Dermis microvascular lymphatic vessel endothelial cell (primary cell): Measurements from ENCODE around the gene ADAMTS6. TPM values are rescaled to one million over a fixed set of nuclear protein-coding genes. Genes with fewer than 3 reads are reported as not detected.
"Not testable (repeated sequence)": the region's sequence is repeated elsewhere in the genome, so short reads cannot be mapped to it uniquely, and the experiment has no call there.

Source experiments
- DNase-seq, 2 donors: peaks; one replicate each; pipeline versions ENCODE4 v3.0.0 to v3.0.0-alpha.2; 2010; ENCODE audit warnings: low read depth in 2 of 2
- total RNA-seq: library from RNA; depleted of rRNA; stranded (reverse); fragments of >200 nt; gene quantifications from 2 replicates; pipeline ENCODE4 v1.2.1, GENCODE V29; 2014

The ADAMTS6 gene, protein sequence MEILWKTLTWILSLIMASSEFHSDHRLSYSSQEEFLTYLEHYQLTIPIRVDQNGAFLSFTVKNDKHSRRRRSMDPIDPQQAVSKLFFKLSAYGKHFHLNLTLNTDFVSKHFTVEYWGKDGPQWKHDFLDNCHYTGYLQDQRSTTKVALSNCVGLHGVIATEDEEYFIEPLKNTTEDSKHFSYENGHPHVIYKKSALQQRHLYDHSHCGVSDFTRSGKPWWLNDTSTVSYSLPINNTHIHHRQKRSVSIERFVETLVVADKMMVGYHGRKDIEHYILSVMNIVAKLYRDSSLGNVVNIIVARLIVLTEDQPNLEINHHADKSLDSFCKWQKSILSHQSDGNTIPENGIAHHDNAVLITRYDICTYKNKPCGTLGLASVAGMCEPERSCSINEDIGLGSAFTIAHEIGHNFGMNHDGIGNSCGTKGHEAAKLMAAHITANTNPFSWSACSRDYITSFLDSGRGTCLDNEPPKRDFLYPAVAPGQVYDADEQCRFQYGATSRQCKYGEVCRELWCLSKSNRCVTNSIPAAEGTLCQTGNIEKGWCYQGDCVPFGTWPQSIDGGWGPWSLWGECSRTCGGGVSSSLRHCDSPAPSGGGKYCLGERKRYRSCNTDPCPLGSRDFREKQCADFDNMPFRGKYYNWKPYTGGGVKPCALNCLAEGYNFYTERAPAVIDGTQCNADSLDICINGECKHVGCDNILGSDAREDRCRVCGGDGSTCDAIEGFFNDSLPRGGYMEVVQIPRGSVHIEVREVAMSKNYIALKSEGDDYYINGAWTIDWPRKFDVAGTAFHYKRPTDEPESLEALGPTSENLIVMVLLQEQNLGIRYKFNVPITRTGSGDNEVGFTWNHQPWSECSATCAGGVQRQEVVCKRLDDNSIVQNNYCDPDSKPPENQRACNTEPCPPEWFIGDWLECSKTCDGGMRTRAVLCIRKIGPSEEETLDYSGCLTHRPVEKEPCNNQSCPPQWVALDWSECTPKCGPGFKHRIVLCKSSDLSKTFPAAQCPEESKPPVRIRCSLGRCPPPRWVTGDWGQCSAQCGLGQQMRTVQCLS (N-terminal part only)
- total RNA-seq = 40.7 and 46.5 TPM in 2 replicates

DNA sequence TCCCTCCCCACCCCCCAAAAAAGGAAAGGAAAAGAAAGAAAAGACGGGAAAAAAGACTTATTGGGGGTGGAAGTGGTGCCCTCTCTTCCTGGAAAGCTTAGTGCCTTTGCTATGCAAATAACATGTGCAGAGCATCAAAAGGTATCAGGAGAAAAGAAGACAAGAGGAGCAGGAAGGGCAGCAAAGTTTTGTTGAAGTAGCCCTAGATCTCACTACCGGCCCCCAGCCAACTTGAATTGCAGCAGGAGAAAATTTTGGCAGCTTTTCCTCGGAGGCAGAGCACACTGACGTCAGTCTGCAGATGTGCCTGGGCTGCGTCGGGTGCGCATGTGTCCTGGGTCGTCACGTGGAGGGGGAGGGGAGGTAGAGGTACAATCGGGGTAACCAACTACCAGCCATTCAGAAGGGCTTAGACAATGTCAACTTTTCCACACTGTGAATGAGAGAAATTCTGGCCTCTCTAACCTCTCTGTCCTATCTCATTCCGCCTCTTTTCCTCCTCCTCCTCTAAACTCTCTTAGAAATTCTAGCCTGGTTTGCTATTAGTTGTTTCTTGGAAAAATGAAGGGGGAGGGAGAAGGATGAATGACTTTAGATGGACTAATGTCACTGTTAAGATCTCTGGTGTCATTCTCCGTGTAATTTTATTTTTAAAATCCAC, at the start of gene ADAMTS6:
Gene ADAMTS6 (minus strand): TSS at position 286 of the 661 bp plus-strand sequence. CDS start 8,247 bp downstream, outside the sequence.
- DNase-seq = peak; percentile 96

DNA sequence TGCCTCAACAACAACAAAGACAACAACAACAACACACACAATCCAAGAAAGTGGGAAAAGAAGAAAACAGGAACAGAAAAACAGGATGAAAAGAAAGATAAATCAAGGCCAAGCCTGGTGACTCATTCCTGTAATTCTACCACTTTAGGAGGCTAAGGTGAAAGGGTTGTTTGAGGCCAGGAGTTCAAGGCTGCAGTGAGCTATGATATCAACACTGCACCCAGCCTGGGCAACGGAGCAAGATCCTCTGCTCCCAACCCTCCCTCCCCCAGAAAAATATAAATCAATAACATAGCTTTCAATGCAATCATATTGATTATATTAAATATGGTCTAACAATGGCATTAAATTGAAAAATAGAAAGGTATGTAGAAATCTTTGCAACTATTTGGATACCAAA, 49.2 kb upstream of the ADAMTS6 start:
- no peak for DNase-seq

DNA sequence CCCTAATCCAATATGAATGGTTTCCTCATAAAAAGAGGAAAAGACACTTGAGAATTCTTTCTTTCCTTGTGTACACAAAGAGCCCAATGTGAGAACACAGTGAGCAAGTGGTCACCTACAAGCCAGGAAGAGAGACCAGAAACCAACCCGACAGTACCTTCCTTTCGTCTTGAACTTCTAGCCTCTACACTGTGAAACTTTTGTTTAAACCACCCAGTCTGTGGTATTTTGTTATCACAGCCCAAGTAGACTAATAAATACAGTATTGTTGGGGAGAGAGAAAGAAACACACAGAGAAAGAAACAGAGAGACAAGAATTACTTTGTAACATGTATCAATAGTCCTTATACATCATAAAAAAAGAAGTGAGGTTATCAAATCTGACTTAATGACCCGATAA, 44.0 kb upstream of the ADAMTS6 start:
- no peak for DNase-seq

DNA sequence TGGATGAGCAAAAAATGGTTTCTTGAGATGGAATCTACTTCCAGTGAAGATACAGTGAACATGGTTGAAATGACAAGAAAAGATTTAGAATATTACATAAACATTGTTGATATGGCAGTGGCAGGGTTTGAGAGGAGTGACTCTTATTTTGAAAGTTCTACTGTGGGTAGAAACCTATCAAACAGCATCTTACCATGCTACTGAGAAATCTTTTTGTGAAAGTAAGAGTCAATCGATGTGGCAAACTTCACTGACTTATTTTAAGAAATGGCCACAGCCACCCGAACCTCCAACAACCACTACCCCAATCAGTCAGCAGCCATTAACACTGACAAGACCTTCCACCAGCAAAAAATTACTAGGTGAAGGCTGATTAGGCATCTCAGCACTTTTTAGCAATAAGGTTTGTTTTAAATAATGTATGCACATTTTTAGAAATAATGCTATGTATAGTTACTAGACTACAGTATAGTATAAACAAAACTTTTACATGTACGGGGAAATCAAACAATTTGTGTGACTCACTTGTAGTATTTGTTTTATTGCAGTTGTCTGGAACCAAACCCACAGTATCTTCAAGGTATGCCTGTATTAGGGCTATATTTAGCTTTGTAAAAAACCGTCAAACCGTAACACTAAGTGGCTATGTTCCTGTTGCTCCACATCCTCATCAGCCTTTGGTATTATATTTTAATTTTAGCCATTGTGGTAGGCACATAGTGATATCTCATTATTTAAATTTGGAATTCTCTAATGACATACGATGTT, 30.6 kb upstream of the ADAMTS6 start:
- DNase-seq = no peak

DNA sequence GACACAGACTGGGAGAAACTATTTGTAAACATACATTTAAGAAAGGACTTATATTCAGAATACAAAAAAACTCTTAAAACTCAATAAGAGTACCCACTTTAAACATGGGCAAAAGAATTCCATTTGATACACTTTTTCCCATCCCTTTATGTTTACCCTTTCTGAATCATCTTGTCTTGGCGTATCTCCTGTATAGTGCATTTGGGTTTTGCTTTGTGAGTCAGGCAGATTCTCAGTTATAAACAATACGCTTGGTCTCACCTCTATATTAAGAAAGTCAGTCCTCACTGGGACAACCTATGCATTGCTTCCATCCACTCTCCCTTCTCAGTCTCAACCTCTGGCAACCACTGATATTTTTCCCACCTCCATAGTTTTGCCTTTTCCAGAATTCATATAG, 27.3 kb upstream of the ADAMTS6 start:
- DNase-seq = no peak

DNA sequence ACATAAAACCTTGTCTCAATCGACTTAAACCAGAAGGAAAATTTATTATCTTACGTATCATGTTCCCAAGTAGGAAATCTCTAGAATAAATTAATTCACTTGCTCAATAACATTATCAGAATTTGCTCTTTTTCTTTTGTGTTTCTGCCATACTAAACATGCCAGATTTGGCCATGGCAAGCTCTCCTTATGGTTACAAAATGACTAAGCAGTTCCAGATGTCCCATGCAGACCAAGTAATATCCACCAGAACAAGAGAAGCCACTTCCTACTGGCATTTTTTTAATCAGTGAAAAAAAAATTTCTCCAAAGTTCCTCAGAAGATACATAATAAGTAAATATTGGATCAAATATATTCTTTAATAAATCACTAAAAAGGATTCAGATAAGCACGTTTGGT, 25.2 kb upstream of the ADAMTS6 start:
- DNase-seq = no peak

DNA sequence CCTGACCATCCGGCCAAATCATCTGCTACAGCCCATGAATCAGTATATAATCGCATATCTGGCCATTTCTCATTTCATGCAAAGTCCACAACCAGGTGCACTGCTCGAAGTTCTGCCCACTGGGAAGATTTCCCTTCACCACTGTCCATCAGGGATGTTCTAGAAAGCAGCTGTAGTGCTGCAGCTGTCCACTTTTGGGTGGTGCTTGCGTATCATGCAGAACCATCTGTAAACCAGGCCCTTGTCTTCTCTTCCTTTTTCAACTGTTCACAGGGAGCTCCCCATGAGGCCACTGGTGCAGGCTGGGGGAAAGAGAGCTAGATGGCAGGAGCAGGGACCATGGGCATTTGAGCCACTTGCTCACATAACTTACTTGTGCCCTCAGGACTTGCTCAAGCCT, 7.4 kb upstream of the ADAMTS6 start:
- DNase-seq = no peak

DNA sequence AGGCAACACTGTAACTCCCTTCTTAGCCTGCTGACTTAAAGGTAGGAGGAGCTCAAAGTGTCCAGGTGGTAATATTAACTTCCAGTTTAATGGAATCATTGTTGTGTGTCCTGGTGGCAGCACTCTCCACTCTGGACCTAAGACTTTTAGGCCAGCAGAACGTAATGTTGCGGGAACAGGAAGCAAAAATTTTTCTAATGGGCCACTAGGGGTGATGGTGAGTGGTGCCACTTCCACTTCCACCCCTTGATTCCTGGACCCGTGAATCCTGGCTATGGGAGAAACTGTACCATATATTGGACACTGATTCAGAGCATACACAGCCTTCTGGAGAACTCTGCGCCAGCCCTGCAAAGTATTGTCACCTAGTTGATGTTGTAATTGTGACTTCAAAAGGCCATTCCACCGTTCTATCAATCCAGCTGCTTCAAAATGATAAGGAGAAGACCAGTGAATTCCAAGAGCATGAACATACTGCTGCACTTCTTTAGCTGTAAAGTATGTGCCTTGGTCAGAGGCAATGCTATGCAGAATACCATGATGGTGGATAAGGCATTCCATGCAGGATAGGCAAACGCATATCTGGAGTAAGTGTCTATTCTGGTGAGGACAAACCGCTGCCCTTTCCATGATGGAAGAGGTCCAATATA, 6.4 kb upstream of the ADAMTS6 start:
- not testable (repeated sequence) for DNase-seq

DNA sequence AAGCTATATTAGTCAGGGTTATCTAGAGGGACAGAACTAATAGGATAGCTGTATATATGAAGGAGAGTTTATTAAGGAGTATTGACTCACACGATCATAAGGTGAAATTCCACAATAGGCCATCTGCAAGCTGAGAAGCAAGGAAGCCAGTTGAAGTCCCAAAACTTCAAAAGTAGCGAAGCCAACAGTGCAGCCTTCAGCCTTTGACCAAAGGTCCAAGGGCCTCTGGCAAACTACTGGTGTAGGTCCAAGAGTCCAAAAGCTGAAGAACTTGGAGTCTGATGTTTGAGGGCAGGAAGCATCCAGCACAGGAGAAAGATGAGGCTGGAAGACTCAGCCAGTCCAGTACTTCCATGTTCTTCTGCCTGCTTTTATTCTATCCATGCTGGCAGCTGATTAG, 5.1 kb upstream of the ADAMTS6 start:
- not testable (repeated sequence) for DNase-seq

DNA sequence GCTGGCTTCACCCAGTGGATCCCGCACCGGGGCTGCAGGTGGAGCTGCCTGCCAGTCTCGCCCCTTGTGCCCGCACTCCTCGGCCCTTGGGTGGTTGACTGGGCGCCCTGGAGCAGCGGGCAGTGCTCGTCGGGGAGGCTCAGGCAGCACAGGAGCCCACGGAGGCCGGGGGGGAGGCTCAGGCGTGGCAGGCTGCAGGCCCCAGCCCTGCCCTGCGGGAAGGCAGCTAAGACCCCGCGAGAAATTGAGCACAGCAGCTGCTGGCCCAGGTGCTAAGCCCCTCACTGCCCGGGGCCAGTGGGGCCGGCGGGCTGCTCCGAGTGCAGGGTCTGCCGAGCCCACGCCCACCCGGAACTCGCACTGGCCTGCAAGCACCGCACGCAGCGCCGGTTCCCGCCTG, 3.7 kb upstream of the ADAMTS6 start:
- no peak for DNase-seq

DNA sequence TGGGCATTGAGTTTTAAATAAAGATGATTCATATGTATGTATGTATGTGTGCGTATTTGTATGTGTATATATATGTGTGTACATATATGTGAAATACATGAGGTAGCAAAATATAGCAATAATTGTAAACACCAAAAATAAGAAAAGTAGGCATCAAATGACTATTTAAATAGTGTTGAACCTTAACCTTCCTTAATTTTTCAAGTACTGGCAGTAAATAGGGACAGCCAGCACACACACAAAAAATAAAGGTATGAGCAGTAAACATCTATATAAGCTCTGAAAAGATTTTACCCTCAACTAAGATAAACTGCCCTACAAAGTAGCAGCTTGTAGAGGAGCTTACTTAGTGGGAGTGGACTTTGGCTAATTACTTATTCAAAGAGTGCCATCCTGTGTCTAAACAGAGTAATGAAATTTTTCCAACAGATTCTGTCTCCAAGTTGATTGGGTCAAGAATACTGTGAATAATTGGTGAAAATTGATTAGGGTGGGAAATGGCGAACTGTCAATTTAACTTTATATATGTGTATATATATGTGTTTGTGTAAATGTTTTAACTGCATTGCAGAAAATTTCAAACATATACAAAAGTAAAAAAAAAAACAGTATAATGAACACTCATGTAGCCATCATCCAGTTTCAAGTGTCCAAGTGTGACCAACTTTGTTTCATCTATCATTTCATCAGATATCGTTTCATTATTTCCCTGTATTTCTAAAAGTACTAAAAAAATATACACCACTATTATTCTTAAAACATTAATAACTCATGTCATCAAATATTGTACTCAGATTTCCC, 2.0 kb upstream of the ADAMTS6 start:
- DNase-seq = peak; percentile 79 to 81

DNA sequence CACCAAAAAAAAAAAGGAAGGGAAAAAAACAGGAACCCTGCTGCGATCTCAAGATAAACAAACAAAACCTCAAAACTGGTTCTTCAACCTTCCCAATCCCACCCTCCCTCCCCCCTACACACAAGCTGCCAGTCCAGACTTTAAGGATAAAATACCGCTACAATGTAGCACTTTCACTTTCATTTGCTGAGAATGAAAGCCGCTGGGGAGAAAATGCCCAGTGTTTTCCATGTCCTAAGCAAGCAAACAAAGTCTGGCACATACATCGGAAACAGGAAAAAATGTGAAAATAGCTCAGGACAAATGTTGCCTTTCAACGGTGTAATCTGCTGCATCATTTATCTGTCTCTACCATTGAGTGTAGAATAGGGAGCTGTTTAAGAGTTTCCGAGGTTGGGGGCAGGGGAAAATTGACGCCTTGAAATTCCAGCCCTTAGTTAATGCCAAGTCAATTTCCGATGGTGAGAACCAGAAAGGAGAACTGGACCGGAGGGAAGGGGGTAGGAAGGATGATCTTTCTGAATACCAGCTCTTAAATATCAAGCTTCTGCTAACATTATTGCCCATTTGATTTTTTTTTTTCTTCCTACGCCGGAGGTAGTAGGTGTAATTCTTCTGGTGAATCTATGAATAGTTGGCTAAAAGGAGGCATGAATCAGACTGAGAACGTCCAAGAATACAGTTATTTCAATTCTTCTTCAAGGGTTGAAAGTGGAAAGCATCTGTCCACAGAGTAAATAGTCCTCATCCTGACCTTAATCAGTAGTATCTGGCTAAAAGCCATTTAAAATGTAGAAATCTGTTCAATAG, 1.2 kb upstream of the ADAMTS6 start:
- peak; percentile 83 to 92 for DNase-seq

DNA sequence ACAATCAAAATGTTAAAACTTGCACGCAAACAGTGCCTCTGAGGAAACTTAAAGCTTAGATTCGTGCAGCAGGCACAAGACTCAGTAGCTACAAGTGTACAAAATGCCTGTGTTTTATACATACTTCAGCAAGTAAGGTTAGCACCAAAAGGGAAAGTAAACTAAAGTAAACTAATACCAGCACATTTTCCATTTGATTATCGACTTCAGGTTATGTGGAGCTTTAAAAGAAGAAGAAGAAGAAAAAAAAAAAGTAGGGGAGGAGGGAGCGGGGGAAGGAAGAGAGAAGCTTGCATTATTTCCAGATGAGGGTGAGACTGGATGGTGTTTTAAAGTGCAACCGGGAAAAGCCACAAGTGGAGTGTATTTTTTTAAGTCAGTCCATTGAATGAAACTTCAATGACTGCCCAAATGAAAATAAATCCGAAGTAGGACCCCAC, 596 bp upstream of the ADAMTS6 start:
- peak in 1 of 2 donors; percentile 42 for DNase-seq

DNA sequence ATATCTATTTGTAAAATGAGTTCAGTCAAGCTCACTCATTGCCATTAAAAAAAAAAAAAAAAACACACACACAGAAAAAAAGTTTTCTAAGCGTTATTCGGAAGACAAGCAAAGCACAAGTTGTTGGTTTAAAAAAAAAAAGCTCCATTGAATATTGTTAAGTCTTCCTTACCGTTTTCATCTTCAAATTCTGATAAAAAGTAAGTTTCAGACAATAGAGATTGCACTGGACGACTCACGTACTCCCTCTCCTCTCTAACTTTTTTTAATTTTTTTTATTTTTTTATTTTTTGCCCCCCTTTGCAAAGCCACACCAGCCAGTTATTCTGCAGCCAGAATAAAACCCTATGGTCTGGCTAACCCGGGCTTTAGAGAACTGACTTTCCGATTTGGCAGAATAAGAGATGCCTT, 544 bp downstream of the ADAMTS6 start:
- DNase-seq = peak in 1 of 2 donors; percentile 41

DNA sequence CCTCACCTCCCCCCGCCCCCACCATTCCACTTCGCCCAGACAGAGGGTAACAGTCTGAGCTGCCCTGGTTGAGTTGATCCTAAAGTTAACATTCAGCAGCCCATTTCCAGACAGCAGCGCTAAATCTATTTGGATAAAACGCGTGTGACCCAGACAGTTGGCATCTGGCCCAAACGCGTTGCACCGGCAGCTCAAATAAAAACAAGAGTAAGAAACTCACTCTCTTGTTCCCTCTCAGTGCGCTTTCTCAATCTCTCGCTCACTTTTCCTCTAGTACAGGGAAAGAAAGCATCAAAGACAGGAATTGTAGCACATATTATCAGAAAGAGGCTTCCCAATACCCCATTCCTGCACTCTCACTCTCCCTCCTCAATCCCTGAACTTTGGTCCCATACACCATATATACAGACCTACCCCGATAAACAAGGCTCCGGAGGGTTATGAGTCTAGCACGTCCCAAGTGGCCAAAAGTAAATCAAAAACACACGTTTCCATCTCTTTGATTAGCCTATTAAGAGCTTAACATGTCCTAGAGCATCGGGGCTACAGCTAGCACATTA, 1.3 kb downstream of the ADAMTS6 start:
- DNase-seq = peak; percentile 74 to 91

DNA sequence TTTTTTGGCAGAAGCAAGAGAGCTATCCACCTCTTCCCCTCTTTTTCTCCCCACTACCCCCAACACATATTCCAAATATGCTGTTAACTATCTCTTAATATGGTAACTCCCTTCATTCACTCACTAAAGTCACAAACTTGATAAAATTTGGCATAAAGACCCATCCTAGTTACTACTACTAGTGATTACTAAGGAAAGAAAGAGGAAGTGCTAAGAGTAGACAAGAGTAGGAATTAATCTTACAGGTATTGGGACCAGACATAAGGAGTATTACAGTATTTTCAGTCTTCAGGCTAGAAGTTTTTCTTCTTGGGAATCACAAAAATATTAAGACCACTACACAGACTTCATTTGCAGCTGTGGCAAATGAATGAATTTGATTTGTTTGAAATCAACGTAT, 2.2 kb downstream of the ADAMTS6 start:
- DNase-seq = no peak

DNA sequence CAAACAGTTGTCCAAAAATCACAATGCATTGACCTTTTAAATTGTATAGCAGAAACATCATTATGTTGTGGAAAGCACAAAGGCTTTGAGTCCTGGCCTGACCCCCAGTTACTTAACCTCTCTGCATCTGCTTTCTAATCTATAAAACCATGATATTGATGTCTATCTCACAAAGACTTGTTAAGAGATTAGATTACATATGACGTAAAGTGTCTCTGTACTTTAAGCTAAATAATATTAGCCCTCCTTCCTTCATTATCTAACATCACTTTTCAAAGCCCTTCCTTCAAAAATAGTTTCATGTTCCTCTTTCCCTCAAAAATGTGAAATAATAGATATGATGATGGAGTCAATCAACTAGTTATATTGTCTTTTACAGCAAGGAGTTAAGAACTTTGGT, 3.4 kb downstream of the ADAMTS6 start:
- DNase-seq = no peak

DNA sequence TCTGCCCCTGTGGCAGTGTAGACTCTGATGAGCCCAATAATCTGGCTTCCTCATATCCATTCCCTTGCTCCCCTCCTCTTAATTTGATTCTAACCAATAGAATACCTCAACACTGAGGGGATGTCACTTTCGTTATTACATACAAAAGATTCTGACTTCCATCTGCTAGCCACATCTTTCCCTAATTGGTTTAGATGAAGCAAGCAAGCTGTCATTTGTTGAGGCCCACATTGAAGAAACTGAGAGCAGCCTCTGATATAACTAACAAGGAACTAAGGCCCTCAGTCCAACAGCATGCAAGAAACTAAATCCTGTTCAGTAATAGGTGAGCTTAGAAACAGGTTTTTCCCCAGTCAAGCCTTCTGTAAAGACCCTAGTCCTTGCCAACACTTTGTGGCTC, 5.8 kb downstream of the ADAMTS6 start:
- DNase-seq = peak in 1 of 2 donors; percentile 9
